ENCODE results near the gene SAMD13.
A peak's percentile ranks its signal among the peaks of the same experiment; 100 is the strongest.

Gene SAMD13

DNA sequence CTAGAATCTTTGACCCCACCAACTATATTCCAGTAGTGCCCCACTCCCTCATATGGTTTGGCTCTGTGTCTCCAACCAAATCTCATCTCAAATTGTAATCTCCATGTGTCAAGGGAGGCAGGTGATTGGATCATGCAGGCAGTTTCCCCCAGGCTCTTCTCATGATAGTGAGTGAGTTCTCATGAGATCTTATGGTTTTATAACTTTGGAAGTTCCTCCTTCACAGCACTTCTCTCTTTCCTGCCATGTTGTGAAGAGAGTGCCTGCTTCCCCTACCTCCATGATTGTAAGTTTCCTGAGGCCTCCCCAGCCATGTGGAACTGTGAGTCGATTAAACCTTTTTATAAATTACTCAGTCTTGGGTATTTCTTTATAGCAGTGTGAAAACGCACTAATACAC lies 7.7 kb upstream of the SAMD13 start:
- no peak overlapping the region for H3K4me3 ChIP-seq (ENCODE audit: control insufficient read depth, low read depth, low read length)
- TF ChIP-seq, protein P1, sequence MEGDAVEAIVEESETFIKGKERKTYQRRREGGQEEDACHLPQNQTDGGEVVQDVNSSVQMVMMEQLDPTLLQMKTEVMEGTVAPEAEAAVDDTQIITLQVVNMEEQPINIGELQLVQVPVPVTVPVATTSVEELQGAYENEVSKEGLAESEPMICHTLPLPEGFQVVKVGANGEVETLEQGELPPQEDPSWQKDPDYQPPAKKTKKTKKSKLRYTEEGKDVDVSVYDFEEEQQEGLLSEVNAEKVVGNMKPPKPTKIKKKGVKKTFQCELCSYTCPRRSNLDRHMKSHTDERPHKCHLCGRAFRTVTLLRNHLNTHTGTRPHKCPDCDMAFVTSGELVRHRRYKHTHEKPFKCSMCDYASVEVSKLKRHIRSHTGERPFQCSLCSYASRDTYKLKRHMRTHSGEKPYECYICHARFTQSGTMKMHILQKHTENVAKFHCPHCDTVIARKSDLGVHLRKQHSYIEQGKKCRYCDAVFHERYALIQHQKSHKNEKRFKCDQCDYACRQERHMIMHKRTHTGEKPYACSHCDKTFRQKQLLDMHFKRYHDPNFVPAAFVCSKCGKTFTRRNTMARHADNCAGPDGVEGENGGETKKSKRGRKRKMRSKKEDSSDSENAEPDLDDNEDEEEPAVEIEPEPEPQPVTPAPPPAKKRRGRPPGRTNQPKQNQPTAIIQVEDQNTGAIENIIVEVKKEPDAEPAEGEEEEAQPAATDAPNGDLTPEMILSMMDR (conservative IDR thresholded peaks at IDR 0.05; ENCODE audit: control insufficient read depth, insufficient read depth, low read depth, low read length) = no peak
- no peak for DNase-seq (ENCODE audit: low read depth)

DNA sequence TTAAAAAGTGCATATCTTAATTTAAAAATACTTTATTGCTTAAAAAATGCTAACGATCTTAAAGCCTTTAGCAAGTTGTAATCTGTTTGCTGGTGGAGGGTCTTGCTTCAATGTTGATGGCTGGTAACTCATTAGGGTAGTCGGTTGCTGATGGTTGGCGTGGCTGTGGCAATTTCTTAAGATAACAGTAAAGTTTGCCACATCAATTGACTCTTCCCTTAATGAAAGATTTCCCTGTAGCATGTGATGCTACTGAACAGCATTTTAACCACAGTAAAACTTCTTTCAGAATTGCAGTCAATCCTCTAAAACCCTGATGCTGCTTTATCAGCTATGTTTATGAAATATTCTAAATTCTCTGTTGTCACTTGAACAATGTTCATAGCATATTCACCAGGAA lies 6.8 kb upstream of the SAMD13 start:
- TF ChIP-seq, protein P1 (conservative IDR thresholded peaks at IDR 0.05; ENCODE audit: control insufficient read depth, insufficient read depth, low read depth, low read length) = no peak
- no peak overlapping the region for H3K4me3 ChIP-seq (ENCODE audit: control insufficient read depth, low read depth, low read length)
- DNase-seq (ENCODE audit: low read depth) = no peak

DNA sequence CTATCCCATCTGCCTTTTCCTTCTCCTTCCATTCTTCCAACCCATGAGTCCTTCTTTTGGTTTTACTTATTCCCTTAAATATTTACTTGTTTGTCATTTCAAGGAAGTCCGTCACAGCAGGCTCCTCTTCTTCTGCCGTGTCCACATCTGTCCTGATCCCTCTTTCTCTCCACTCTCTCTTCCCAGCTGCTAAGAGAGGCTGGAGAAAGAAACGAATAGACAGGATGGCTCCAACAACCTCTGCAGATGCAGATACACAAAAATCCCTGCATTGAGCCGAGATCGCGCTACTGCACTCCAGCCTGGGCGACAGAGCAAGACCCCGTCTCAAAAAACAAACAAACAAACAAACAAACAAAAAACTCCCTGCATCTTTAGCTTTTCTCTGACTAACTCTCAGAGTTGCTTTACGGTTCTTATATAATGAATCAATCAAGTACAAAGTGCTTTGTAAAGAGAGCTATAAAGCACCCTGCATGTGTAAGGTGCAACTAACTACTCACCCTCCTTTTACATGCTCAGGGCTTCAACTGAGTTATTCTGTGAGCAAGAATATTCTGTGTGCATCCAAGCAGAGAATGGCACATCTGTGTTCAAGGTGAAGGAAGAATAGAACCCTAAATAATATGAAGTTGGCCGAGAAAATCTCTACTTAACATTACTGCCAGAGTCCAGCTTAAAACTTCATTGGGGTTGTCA lies 3.8 kb upstream of the SAMD13 start:
- no peak for DNase-seq (ENCODE audit: low read depth)
- H3K4me3 ChIP-seq (ENCODE audit: control insufficient read depth, low read depth, low read length) = peak overlapping the region; percentile 76
- TF ChIP-seq, protein P1 (conservative IDR thresholded peaks at IDR 0.05; ENCODE audit: control insufficient read depth, insufficient read depth, low read depth, low read length) = no peak

DNA sequence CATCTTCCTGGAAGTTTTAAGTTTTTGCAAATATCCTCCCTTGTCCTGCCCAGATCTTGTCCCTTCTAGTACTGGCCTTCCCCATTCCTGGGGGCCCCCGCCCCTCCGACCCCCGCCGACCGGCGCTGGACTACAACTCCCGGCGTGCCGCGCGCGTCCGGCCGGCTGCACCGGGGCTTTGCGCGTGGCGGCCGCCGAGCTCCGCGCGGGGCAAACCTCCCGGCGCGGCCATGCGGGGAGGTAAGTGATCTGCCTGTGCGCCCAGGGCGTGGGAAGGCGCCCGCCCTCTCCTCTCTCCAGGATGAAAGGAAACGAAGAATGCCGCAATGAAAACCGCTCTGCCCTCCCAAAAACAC lies 3.2 kb upstream of the SAMD13 start:
- no peak for DNase-seq (ENCODE audit: low read depth)
- TF ChIP-seq, protein P1 (conservative IDR thresholded peaks at IDR 0.05; ENCODE audit: control insufficient read depth, insufficient read depth, low read depth, low read length) = no peak
- peak overlapping the region; percentile 76 for H3K4me3 ChIP-seq (ENCODE audit: control insufficient read depth, low read depth, low read length)

DNA sequence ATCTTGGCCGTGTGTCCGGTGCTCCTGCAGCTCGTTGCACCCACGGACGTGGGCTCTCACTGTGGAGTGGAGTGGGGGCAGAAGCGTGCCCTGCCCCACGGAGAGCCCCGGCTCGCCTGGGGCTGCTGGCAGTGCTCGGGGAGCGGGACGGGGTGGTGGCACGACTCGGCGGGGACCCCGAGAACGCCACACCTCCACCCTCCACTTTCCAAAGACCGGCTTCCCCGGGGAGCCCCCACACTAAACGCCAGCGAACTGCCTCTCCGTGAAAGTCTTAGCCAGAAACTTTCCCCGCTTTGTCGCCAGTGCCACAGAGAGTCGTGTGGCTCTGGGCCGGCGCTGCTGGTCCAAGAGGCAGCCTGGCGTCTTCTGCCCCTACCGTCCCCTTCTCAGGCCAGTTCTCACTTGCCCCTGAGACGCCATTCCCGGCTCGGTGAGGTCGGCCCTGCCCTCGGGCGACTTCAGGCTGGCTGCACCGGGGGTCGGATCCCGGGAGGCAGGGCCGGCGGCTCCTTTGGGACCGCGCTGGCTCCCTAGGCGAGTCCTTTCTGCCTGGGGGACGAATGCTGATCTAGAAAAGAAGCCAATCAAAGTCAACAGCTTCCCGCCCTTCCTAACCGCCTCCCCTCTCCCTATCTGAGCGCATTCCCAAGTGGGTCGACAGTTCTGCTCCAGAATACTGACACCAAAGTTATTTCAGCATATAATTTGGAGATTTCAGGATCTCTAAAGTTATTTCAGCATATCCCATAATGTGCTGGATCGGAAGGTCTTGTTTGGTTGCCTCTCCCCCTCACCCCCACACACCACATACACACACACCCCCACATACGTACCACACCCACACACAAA lies 2.6 kb upstream of the SAMD13 start:
- TF ChIP-seq, protein P1 (conservative IDR thresholded peaks at IDR 0.05; ENCODE audit: control insufficient read depth, insufficient read depth, low read depth, low read length) = no peak
- no peak for DNase-seq (ENCODE audit: low read depth)
- peak overlapping the region; percentile 76 for H3K4me3 ChIP-seq (ENCODE audit: control insufficient read depth, low read depth, low read length)

DNA sequence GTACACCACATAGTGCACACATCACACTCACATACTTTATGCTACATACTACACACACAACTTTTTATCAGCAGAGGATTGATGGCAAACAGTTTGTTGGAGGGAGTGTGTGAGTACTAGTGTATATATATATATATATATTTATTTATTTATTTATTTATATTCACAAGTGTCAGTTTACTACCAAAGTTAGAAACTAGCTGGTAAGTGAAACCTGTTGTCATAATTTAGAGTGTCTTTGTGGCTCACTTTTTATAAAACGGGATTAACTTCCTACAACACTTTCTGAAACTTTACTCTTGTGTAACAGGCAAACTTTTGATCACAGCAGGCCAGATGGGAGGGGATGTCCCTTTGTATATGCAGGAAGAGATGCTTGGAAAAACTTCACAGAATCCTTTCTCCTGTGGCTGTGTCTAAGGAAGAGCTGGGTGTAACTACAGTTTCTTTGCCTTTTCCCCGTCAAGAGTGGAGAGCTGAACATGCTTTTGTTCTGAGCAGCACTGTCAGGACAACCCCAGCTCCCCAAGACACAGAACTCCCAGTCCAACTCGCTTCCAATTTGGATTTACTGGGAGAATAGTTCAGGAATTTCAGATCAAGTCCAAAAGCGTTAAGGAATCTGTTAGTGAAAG lies 1.9 kb upstream of the SAMD13 start:
- TF ChIP-seq, protein P1 (conservative IDR thresholded peaks at IDR 0.05; ENCODE audit: control insufficient read depth, insufficient read depth, low read depth, low read length) = no peak
- H3K4me3 ChIP-seq (ENCODE audit: control insufficient read depth, low read depth, low read length) = peak overlapping the region; percentile 76
- DNase-seq (ENCODE audit: low read depth) = no peak
